ENCODE measurements around the gene SORCS1. TPM values are rescaled to one million over a fixed set of nuclear protein-coding genes. Genes with fewer than 3 reads are reported as not detected.

SORCS1 gene
- total RNA-seq, 1 donor from 2014 or later, result 1.1 TPM

GRCh38 chr10:106897719-106898118 is 266.8 kb downstream of the SORCS1 start:
- no peak overlapping the region for H3K4me2 ChIP-seq (ENCODE audit: low read length)
- DNase-seq (ENCODE audit: low read depth) (no peak), FAIRE-seq (no peak)
- H3K9ac ChIP-seq (ENCODE audit: low read length), result no peak overlapping the region
- Mint-ChIP-seq H3K36me3 (ENCODE audit: low read depth, unreplicated experiment) (no peaks in the 10 kb centered on the region), H3K27ac (ENCODE audit: unreplicated experiment) (no peak overlapping the region), H3K4me1 (ENCODE audit: low read depth, unreplicated experiment) (no peaks in the 10 kb centered on the region), H3K4me3 (ENCODE audit: unreplicated experiment) (no peak overlapping the region), H3K27me3 (ENCODE audit: low read depth, unreplicated experiment) (no peaks in the 10 kb centered on the region), H3K9me3 (ENCODE audit: unreplicated experiment) (peaks cover 1% of the 10 kb centered on the region)
- no peaks in the 10 kb centered on the region for H3K9me3 ChIP-seq (ENCODE audit: insufficient read depth, low read depth, low read length)
- H3K36me3 ChIP-seq (ENCODE audit: insufficient read depth, low read length), result no peaks in the 10 kb centered on the region
- H4K20me1 ChIP-seq (ENCODE audit: insufficient read depth, low read length), result no peaks in the 10 kb centered on the region
- no peaks in the 10 kb centered on the region for H3K27me3 ChIP-seq (ENCODE audit: insufficient read depth, low read length)
- no peaks in the 10 kb centered on the region for H3K4me1 ChIP-seq (ENCODE audit: insufficient read depth, low read length)
- TF ChIP-seq, protein P1, sequence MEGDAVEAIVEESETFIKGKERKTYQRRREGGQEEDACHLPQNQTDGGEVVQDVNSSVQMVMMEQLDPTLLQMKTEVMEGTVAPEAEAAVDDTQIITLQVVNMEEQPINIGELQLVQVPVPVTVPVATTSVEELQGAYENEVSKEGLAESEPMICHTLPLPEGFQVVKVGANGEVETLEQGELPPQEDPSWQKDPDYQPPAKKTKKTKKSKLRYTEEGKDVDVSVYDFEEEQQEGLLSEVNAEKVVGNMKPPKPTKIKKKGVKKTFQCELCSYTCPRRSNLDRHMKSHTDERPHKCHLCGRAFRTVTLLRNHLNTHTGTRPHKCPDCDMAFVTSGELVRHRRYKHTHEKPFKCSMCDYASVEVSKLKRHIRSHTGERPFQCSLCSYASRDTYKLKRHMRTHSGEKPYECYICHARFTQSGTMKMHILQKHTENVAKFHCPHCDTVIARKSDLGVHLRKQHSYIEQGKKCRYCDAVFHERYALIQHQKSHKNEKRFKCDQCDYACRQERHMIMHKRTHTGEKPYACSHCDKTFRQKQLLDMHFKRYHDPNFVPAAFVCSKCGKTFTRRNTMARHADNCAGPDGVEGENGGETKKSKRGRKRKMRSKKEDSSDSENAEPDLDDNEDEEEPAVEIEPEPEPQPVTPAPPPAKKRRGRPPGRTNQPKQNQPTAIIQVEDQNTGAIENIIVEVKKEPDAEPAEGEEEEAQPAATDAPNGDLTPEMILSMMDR (IDR thresholded peaks at IDR 0.05; ENCODE audit: insufficient read depth, low read depth, low read length), result no peak
- TF ChIP-seq EZH2 (IDR thresholded peaks at IDR 0.05; ENCODE audit: insufficient read depth, low read length), result no peak
- H3K4me3 ChIP-seq (ENCODE audit: insufficient read depth, low read depth, low read length), result no peak overlapping the region
- H3K27ac ChIP-seq (ENCODE audit: low read depth, low read length), result no peak overlapping the region
- H2AFZ ChIP-seq (ENCODE audit: low read depth, low read length), result no peak overlapping the region
- no peaks in the 10 kb centered on the region for H3K79me2 ChIP-seq (ENCODE audit: insufficient read depth, low read length)

GRCh38 chr10:106894692-106895091 is 269.8 kb downstream of the SORCS1 start:
- no peak for FAIRE-seq
- Mint-ChIP-seq H3K27ac (ENCODE audit: unreplicated experiment) (no peak overlapping the region), H3K36me3 (ENCODE audit: low read depth, unreplicated experiment) (no peaks in the 10 kb centered on the region), H3K9me3 (ENCODE audit: unreplicated experiment) (no peaks in the 10 kb centered on the region), H3K4me1 (ENCODE audit: low read depth, unreplicated experiment) (no peaks in the 10 kb centered on the region), H3K4me3 (ENCODE audit: unreplicated experiment) (no peak overlapping the region), H3K27me3 (ENCODE audit: low read depth, unreplicated experiment) (no peaks in the 10 kb centered on the region)
- TF ChIP-seq, protein P1 (IDR thresholded peaks at IDR 0.05; ENCODE audit: insufficient read depth, low read depth, low read length), result no peak
- no peak for TF ChIP-seq EZH2 (IDR thresholded peaks at IDR 0.05; ENCODE audit: insufficient read depth, low read length)
- peaks cover 4% of the 10 kb centered on the region for H3K9me3 ChIP-seq (ENCODE audit: insufficient read depth, low read depth, low read length)
- no peaks in the 10 kb centered on the region for H3K79me2 ChIP-seq (ENCODE audit: insufficient read depth, low read length)
- H2AFZ ChIP-seq (ENCODE audit: low read depth, low read length), result no peak overlapping the region
- no peak overlapping the region for H3K9ac ChIP-seq (ENCODE audit: low read length)
- no peak overlapping the region for H3K4me3 ChIP-seq (ENCODE audit: insufficient read depth, low read depth, low read length)
- no peak for DNase-seq (ENCODE audit: low read depth)
- no peaks in the 10 kb centered on the region for H3K27me3 ChIP-seq (ENCODE audit: insufficient read depth, low read length)
- no peaks in the 10 kb centered on the region for H3K4me1 ChIP-seq (ENCODE audit: insufficient read depth, low read length)
- no peak overlapping the region for H3K4me2 ChIP-seq (ENCODE audit: low read length)
- no peaks in the 10 kb centered on the region for H3K36me3 ChIP-seq (ENCODE audit: insufficient read depth, low read length)
- H3K27ac ChIP-seq (ENCODE audit: low read depth, low read length), result no peak overlapping the region
- no peaks in the 10 kb centered on the region for H4K20me1 ChIP-seq (ENCODE audit: insufficient read depth, low read length)

GRCh38 chr10:106877574-106877973 is 286.9 kb downstream of the SORCS1 start:
- no peak for TF ChIP-seq EZH2 (IDR thresholded peaks at IDR 0.05; ENCODE audit: insufficient read depth, low read length)
- TF ChIP-seq, protein P1 (IDR thresholded peaks at IDR 0.05; ENCODE audit: insufficient read depth, low read depth, low read length), result no peak
- Histone ChIP-seq H3K4me3 (ENCODE audit: insufficient read depth, low read depth, low read length) (no peak overlapping the region), H4K20me1 (ENCODE audit: insufficient read depth, low read length) (no peaks in the 10 kb centered on the region), H2AFZ (ENCODE audit: low read depth, low read length) (no peak overlapping the region), H3K27ac (ENCODE audit: low read depth, low read length) (no peak overlapping the region), H3K4me1 (ENCODE audit: insufficient read depth, low read length) (no peaks in the 10 kb centered on the region), H3K4me2 (ENCODE audit: low read length) (no peak overlapping the region), H3K9ac (ENCODE audit: low read length) (no peak overlapping the region), H3K36me3 (ENCODE audit: insufficient read depth, low read length) (no peaks in the 10 kb centered on the region), H3K9me3 (ENCODE audit: insufficient read depth, low read depth, low read length) (no peaks in the 10 kb centered on the region), H3K79me2 (ENCODE audit: insufficient read depth, low read length) (no peaks in the 10 kb centered on the region), H3K27me3 (ENCODE audit: insufficient read depth, low read length) (no peaks in the 10 kb centered on the region)
- H3K4me1 Mint-ChIP-seq (ENCODE audit: low read depth, unreplicated experiment), result peaks cover 3% of the 10 kb centered on the region
- H3K4me3 Mint-ChIP-seq (ENCODE audit: unreplicated experiment), result no peak overlapping the region
- peaks cover 2% of the 10 kb centered on the region for H3K27me3 Mint-ChIP-seq (ENCODE audit: low read depth, unreplicated experiment)
- H3K27ac Mint-ChIP-seq (ENCODE audit: unreplicated experiment), result no peak overlapping the region
- no peak for DNase-seq (ENCODE audit: low read depth)
- no peaks in the 10 kb centered on the region for H3K9me3 Mint-ChIP-seq (ENCODE audit: unreplicated experiment)
- H3K36me3 Mint-ChIP-seq (ENCODE audit: low read depth, unreplicated experiment), result no peaks in the 10 kb centered on the region
- no peak for FAIRE-seq
